Liver (tissue), 9 donors: ENCODE results near the gene SBDS. TPM values are rescaled to one million over a fixed set of nuclear protein-coding genes. Genes with fewer than 3 reads are reported as not detected.
"Not testable (repeated sequence)": the region's sequence is repeated elsewhere in the genome, so short reads cannot be mapped to it uniquely, and the experiment has no call there.

ENCODE experiments used
- DNase-seq: peaks from one replicate; pipeline ENCODE4 v3.0.0-alpha.2; 2017; ENCODE audit warnings: low spot score
- H3K27ac ChIP-seq, 2 donors: one replicate each; pipeline ENCODE4 v1.7.0; 2013; ENCODE audit warnings: inconsistent platforms in 2 of 2, low read length in 2 of 2, control low read depth in 1 of 2, low read depth in 1 of 2, mild to moderate bottlenecking in 1 of 2
- H3K27me3 ChIP-seq, 4 donors: one replicate each; pipeline versions ENCODE4 v1.6.1 to v1.7.0; 2013; ENCODE audit warnings: low read length in 3 of 4, inconsistent platforms in 1 of 4, mild to moderate bottlenecking in 1 of 4, moderate library complexity in 1 of 4; ENCODE audit not compliant: control insufficient read depth in 4 of 4, insufficient read depth in 4 of 4
- H3K36me3 ChIP-seq, 4 donors: one replicate each; pipeline versions ENCODE4 v1.6.1 to v1.7.0; 2013; ENCODE audit warnings: low read length in 3 of 4, mild to moderate bottlenecking in 3 of 4, low read depth in 1 of 4, moderate library complexity in 1 of 4; ENCODE audit not compliant: control insufficient read depth in 4 of 4, insufficient read depth in 3 of 4
- H3K4me1 ChIP-seq, 4 donors: one replicate each; pipeline versions ENCODE4 v1.6.1 to v1.7.0; 2013; ENCODE audit warnings: low read length in 3 of 4, mild to moderate bottlenecking in 3 of 4, moderate library complexity in 1 of 4; ENCODE audit not compliant: control insufficient read depth in 4 of 4, insufficient read depth in 4 of 4
- H3K4me3 ChIP-seq, 3 donors: one replicate each; pipeline versions ENCODE4 v1.6.1 to v1.7.0; 2013; ENCODE audit warnings: low read length in 3 of 3, control low read depth in 1 of 3, low read depth in 1 of 3, mild to moderate bottlenecking in 1 of 3
- H3K9ac ChIP-seq, 2 donors: one replicate each; pipeline ENCODE4 v1.7.0; 2013; ENCODE audit warnings: low read length in 2 of 2, mild to moderate bottlenecking in 2 of 2, moderate library complexity in 2 of 2, control low read depth in 1 of 2, low read depth in 1 of 2
- H3K9me3 ChIP-seq, 4 donors: one replicate each; pipeline versions ENCODE4 v1.6.1 to v1.7.0; 2013; ENCODE audit warnings: low read length in 3 of 4; ENCODE audit not compliant: control insufficient read depth in 4 of 4
- EGR1 ChIP-seq, 2 donors: IDR thresholded peaks; 2 replicates each; pipeline ENCODE4 v1.6.1; 2016 to 2018; ENCODE audit warnings: antibody characterized with exemption in 2 of 2, low read depth in 2 of 2
- GABPA ChIP-seq, 2 donors: IDR thresholded peaks in 1 of 2; conservative IDR thresholded peaks in 1 of 2; 2 replicates each; pipeline ENCODE4 v1.6.1; 2016; ENCODE audit warnings: antibody characterized with exemption in 2 of 2, mild to moderate bottlenecking in 1 of 2, moderate library complexity in 1 of 2
- HNF4A ChIP-seq, 2 donors: conservative IDR thresholded peaks; 2 replicates each; pipeline ENCODE4 v1.6.1; 2016; ENCODE audit warnings: antibody characterized with exemption in 2 of 2, mild to moderate bottlenecking in 2 of 2
- RAD21 ChIP-seq, 2 donors: IDR thresholded peaks; 2 replicates each; pipeline ENCODE4 v1.6.1; 2016; ENCODE audit warnings: antibody characterized with exemption in 2 of 2, mild to moderate bottlenecking in 2 of 2
- RXRA ChIP-seq, 2 donors: IDR thresholded peaks; 2 replicates each; pipeline ENCODE4 v1.6.1; 2017 to 2018; ENCODE audit warnings: antibody characterized with exemption in 2 of 2, mild to moderate bottlenecking in 1 of 2
- SP1 ChIP-seq: IDR thresholded peaks from 2 replicates; pipeline ENCODE4 v1.6.1; 2018; ENCODE audit warnings: antibody characterized with exemption, mild to moderate bottlenecking
- TAF1 ChIP-seq: conservative IDR thresholded peaks from 2 replicates; pipeline ENCODE4 v1.6.1; 2016; ENCODE audit warnings: antibody characterized with exemption, mild to moderate bottlenecking
- YY1 ChIP-seq: IDR thresholded peaks from 2 replicates; pipeline ENCODE4 v1.6.1; 2016; ENCODE audit warnings: antibody characterized with exemption, mild to moderate bottlenecking
- WGBS: extraction: QIAGEN DNeasy Blood & Tissue Kit; methylation state at CpG from one replicate; pipeline ENCODE4 v1.1.7; 2013; 5-methylcytosine and 5-hydroxymethylcytosine counted together
- polyA plus RNA-seq, 2 donors: library from polyadenylated mRNA; stranded (reverse) in 1 of 2; unstranded in 1 of 2; fragments of 200-250 nt in 1 of 2; fragments of >200 nt in 1 of 2; fragmentation: Nextera tagmentation in 1 of 2; extraction: Ambion mirVana in 1 of 2; gene quantifications; one replicate each; pipeline versions ENCODE4 v1.2.1 to v1.2.3, GENCODE V29; 2013 to 2015
- total RNA-seq, 2 donors: library from RNA; depleted of rRNA; stranded (reverse); fragments of >200 nt; gene quantifications; one replicate each; pipeline ENCODE4 v1.2.3, GENCODE V29; 2014
- TF ChIP-seq, protein P1 (sequence below): IDR thresholded peaks from 2 replicates; pipeline ENCODE4 v1.6.1; 2016; ENCODE audit warnings: antibody characterized with exemption, mild to moderate bottlenecking
- TF ChIP-seq, protein P2 (sequence below): IDR thresholded peaks from 2 replicates; pipeline ENCODE4 v1.6.1; 2016; ENCODE audit warnings: antibody characterized with exemption
- TF ChIP-seq, protein P3 (sequence below): fragments of 150-350 bp; IDR thresholded peaks from 2 replicates; pipeline ENCODE4 v1.5.1; 2017; ENCODE audit warnings: improper control_type of control experiment, low read depth, low read length; ENCODE audit not compliant: missing input control
- donor health status: healthy.
- donor health status: healthy.
- donor health status: healthy.
- donor health status: healthy.
- donor health status: healthy.

The SBDS gene
- total and polyA plus RNA-seq, 4 donors: 34.1 to 66.0 (median 59.6) TPM

DNA sequence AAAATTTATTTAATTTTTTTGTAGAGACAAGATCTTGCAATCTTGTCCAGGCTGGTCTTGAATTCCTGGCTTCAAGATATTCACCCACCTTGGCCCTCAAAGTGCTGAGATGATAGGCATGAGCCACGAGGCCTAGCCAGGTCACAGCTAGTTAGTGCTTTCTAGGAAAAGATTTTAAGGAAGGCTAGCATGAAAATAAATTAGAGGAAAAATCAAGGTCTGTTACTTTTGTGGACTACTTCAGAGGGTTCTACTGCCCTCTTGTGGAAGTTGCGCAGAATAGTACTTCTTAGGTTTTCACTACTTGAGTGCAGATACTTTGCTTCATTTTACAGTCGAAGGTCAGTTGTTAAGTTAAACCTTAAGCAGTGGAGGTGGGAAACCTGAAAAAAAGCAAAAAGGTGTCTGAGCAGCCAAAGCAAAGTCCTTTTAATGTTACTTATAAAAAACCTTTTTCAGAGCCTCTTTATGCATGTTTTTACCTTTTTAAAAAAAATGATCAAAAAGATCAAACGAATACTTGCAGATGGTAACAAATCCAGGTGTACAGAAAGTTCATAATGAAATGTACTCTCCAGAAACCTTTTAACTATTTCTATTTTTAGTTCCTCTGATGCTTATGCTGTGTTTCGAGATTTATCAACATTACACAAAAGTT, 5.3 kb upstream of the SBDS start:
- H3K27ac ChIP-seq, DNase-seq, H3K36me3 ChIP-seq, H3K27me3 ChIP-seq, H3K4me1 ChIP-seq, H3K4me3 ChIP-seq, H3K9me3 ChIP-seq, H3K9ac ChIP-seq: not testable (repeated sequence)
- peak; percentile 51 to 64 for TF ChIP-seq RAD21 (IDR thresholded peaks at IDR 0.05)
- WGBS: 42% methylated on average over 4 of the region's 5 CpGs

DNA sequence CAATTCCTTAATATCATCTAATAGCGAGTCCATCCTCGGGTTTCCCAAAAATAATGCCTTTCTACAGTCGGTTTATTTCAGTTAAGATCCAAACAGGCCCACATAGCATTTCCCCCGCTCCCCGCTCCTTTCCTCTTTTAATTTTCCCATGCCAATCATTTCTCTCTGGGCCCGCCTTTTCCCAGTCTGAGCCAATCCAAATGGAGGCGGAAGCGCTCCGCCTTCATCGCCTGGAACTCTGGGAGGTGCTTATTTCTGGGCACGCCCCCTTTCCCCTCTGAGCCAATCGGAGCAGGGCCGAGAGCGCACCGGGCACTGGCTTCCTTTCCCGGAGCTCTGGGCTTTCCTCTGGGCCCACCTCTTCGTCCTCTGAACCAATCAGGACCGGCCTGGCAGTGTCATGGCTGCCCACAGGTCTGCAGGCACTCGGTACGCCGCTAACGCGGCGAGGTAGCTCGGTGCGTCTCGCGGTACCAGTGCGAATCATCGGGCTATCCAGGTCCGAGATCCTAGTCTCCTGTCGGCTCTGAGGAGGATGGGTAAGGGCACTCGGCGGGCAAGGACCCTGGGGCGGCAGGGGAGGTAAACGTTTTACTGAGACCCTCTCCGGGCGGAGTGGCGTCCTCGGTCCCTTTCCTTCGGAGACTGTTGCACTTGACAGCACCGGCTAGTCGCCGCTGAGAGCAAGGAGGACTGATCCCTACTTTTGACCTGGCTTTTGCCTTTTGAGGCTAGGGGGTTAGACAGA, 1.2 kb upstream of the SBDS start, which contains the start of gene TYW1:
Gene TYW1, plus strand, starts transcription at position 390 of the 748 bp plus-strand sequence. Its CDS starts 146 bp downstream, at position 536.
- DNase-seq: peak; percentile 99
- not testable (repeated sequence) for H3K27me3 ChIP-seq, H3K4me1 ChIP-seq, H3K9me3 ChIP-seq
- peak within 1 kb of the TSS; percentile 75 to 85 for H3K9ac ChIP-seq
- H3K27ac ChIP-seq: peak within 1 kb of the TSS; percentile 63 to 84
- peak; percentile 54 for TF ChIP-seq TAF1
- TF ChIP-seq YY1: peak; percentile 98
- TF ChIP-seq SP1: peak; percentile 85
- peak; percentile 53 to 88 for TF ChIP-seq GABPA (IDR thresholded peaks at IDR 0.05 in 1 of 2, conservative IDR thresholded peaks at IDR 0.05 in 1 of 2)
- peak in 1 of 2 donors; percentile 3 for TF ChIP-seq RXRA (IDR thresholded peaks at IDR 0.05)
- TF ChIP-seq, protein P1, sequence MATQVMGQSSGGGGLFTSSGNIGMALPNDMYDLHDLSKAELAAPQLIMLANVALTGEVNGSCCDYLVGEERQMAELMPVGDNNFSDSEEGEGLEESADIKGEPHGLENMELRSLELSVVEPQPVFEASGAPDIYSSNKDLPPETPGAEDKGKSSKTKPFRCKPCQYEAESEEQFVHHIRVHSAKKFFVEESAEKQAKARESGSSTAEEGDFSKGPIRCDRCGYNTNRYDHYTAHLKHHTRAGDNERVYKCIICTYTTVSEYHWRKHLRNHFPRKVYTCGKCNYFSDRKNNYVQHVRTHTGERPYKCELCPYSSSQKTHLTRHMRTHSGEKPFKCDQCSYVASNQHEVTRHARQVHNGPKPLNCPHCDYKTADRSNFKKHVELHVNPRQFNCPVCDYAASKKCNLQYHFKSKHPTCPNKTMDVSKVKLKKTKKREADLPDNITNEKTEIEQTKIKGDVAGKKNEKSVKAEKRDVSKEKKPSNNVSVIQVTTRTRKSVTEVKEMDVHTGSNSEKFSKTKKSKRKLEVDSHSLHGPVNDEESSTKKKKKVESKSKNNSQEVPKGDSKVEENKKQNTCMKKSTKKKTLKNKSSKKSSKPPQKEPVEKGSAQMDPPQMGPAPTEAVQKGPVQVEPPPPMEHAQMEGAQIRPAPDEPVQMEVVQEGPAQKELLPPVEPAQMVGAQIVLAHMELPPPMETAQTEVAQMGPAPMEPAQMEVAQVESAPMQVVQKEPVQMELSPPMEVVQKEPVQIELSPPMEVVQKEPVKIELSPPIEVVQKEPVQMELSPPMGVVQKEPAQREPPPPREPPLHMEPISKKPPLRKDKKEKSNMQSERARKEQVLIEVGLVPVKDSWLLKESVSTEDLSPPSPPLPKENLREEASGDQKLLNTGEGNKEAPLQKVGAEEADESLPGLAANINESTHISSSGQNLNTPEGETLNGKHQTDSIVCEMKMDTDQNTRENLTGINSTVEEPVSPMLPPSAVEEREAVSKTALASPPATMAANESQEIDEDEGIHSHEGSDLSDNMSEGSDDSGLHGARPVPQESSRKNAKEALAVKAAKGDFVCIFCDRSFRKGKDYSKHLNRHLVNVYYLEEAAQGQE: peak; percentile 23
- TF ChIP-seq, protein P2, sequence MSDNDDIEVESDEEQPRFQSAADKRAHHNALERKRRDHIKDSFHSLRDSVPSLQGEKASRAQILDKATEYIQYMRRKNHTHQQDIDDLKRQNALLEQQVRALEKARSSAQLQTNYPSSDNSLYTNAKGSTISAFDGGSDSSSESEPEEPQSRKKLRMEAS: peak; percentile 16
- peak in 1 of 2 donors; percentile 20 for TF ChIP-seq EGR1 (IDR thresholded peaks at IDR 0.05; ENCODE audit: low read depth in 2 of 2)
- H3K36me3 ChIP-seq: peaks cover 2 to 10% (median 7%) of the 10 kb centered on the region in 4 donors
- peak within 1 kb of the TSS; percentile 73 to 94 (median 85) for H3K4me3 ChIP-seq
- WGBS: under 1% methylated on average over 44 of the region's 44 CpGs

DNA sequence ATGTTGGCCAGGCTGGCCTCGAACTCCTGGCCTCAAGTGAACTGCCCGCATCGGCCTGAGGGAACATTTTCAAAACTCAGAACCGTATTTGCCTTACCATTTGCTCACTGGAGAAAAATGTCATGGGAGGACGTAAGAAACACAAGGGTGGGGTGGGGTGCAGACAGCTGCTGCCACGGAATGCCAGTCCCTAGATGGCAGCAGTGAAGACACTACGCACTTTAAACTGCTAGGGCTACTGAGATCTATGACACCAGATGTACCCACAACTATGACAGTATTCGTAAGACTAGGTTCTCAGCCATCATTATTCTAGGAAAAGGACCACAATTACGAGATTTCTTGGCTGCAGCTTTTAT, 716 bp downstream of the SBDS start:
- under 1% methylated on average over 9 of the region's 9 CpGs for WGBS
- H3K27me3 ChIP-seq, H3K4me1 ChIP-seq, H3K9me3 ChIP-seq: not testable (repeated sequence)
- H3K36me3 ChIP-seq: peaks cover 5 to 17% (median 8%) of the 10 kb centered on the region in 4 donors
- peak overlapping the region; percentile 66 to 74 (median 67) for H3K4me3 ChIP-seq
- DNase-seq: peak; percentile 38
- H3K27ac ChIP-seq: peak overlapping the region; percentile 89 to 96
- TF ChIP-seq, protein P3, sequence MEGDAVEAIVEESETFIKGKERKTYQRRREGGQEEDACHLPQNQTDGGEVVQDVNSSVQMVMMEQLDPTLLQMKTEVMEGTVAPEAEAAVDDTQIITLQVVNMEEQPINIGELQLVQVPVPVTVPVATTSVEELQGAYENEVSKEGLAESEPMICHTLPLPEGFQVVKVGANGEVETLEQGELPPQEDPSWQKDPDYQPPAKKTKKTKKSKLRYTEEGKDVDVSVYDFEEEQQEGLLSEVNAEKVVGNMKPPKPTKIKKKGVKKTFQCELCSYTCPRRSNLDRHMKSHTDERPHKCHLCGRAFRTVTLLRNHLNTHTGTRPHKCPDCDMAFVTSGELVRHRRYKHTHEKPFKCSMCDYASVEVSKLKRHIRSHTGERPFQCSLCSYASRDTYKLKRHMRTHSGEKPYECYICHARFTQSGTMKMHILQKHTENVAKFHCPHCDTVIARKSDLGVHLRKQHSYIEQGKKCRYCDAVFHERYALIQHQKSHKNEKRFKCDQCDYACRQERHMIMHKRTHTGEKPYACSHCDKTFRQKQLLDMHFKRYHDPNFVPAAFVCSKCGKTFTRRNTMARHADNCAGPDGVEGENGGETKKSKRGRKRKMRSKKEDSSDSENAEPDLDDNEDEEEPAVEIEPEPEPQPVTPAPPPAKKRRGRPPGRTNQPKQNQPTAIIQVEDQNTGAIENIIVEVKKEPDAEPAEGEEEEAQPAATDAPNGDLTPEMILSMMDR: peak; percentile 9
- TF ChIP-seq HNF4A (conservative IDR thresholded peaks at IDR 0.05) (peak in 1 of 2 donors; percentile 22), RXRA (IDR thresholded peaks at IDR 0.05) (peak in 1 of 2 donors; percentile 22)
- TF ChIP-seq, protein P2: peak; percentile 3
- H3K9ac ChIP-seq: peak overlapping the region; percentile 80 to 89

DNA sequence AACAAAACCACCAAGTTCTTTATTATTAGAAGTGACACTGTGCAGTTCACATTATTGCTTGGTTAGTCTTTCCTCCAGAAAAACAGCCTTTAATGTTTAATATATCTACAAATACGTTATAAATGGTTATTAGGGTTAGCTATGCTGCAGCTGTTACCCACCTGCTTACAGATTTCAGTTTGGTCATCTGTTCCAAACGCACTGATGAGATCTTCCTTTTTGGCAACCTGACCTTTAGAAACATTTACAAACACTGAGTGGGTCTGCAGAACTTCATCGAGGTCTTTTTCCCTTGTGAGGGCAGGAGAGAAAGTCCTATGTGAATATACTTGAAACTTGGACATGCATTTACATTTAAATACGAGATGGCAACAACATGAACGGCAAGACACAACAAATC, 1.3 kb downstream of the SBDS start:
- not testable (repeated sequence) for H3K9me3 ChIP-seq, H3K4me3 ChIP-seq, DNase-seq, H3K27me3 ChIP-seq, H3K27ac ChIP-seq, H3K9ac ChIP-seq, H3K4me1 ChIP-seq
- H3K36me3 ChIP-seq: peaks cover 4 to 17% (median 8%) of the 10 kb centered on the region in 4 donors
- WGBS: 72% methylated on average over 5 of the region's 5 CpGs
